AG04450 (cell line): Measurements from ENCODE around the gene CDK11B. TPM values are rescaled to one million over a fixed set of nuclear protein-coding genes. Genes with fewer than 3 reads are reported as not detected.

Experiments
- CTCF ChIA-PET: fragments of 300-600, 350-600 bp; formaldehyde crosslinking; extraction: SDS; loops from one replicate; lab custom pipeline; 2022; ENCODE audit warnings: antibody characterized with exemption, inconsistent platforms; lab: Charles Lee
- POLR2A ChIA-PET: fragments of 350-600 bp; formaldehyde crosslinking; extraction: SDS; loops from one replicate; lab custom pipeline; 2021; ENCODE audit warnings: antibody characterized with exemption, inconsistent platforms; lab: Yijun Ruan, JAX
- DNase-seq: peaks from one replicate; pipeline ENCODE4 v3.0.0-alpha.2; 2011; ENCODE audit warnings: low read depth, low spot score
- H3K27ac ChIP-seq: one replicate; pipeline ENCODE4 v1.5.1; 2012; ENCODE audit warnings: low read depth, low read length, control low read depth
- H3K27me3 ChIP-seq: one replicate; pipeline ENCODE4 v1.6.0; 2012; ENCODE audit warnings: low read length; ENCODE audit not compliant: control insufficient read depth, insufficient read depth
- H3K4me3 ChIP-seq: 2 replicates; pipeline ENCODE4 v1.5.1; 2011; ENCODE audit warnings: mild to moderate bottlenecking, low read depth, low read length, control low read depth
- H3K9me3 ChIP-seq: 2 replicates; pipeline ENCODE4 v1.5.1; 2012; ENCODE audit warnings: low read length; ENCODE audit not compliant: control insufficient read depth, insufficient read depth
- polyA plus RNA-seq: library from polyadenylated mRNA; depleted of rRNA; stranded (reverse); fragments of >200 nt; gene quantifications from 2 replicates; pipeline ENCODE4 v1.2.3, GENCODE V29; 2011
- TF ChIP-seq, protein P1 (sequence below): IDR thresholded peaks from 2 replicates; pipeline ENCODE4 v1.5.1; 2011; ENCODE audit warnings: low read depth, low read length, control low read depth, inconsistent platforms

Gene CDK11B
- polyA plus RNA-seq, 1 experiment: 6.7 TPM

DNA sequence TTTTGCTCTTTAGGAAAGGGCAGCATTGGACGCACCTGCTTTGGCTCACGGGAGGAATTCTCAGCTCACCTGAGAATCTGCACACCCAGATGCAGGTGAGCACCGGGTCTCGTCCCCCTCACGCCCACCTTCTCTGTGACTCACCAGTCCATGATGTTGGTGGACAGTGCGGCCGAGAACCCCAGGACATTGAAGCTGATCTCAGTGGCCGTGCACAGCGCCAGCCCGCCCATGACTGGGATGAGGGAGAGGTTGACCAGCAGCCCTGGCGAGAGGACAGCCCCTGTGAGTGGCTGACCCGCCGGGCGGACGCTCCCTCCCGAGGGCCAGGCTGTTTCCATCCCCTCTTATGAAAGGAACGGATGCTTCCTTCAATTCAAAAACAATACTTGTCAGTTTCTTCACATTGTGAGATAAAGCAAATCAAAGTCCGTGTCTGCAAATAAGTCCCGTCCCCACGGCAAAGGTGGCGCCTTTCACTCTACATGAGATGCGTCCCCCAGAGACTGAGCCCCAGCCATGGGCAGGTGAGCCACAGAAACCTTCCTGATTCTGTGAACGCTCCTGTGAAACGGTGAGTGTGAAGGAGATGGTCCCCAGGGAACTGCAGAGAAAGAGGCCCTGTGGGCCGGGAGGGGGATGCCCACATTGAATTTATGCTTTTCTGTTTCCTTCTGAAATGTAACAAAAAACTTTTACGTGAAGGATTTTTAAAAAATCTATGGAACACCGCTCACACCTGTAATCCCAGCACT lies 12.7 kb upstream of the CDK11B start:
- H3K27me3 ChIP-seq: no peaks in the 10 kb centered on the region
- H3K27ac ChIP-seq: no peak overlapping the region
- CTCF ChIA-PET: no interaction called here
- H3K4me3 ChIP-seq: no peak overlapping the region
- H3K9me3 ChIP-seq: no peaks in the 10 kb centered on the region
- TF ChIP-seq, protein P1, sequence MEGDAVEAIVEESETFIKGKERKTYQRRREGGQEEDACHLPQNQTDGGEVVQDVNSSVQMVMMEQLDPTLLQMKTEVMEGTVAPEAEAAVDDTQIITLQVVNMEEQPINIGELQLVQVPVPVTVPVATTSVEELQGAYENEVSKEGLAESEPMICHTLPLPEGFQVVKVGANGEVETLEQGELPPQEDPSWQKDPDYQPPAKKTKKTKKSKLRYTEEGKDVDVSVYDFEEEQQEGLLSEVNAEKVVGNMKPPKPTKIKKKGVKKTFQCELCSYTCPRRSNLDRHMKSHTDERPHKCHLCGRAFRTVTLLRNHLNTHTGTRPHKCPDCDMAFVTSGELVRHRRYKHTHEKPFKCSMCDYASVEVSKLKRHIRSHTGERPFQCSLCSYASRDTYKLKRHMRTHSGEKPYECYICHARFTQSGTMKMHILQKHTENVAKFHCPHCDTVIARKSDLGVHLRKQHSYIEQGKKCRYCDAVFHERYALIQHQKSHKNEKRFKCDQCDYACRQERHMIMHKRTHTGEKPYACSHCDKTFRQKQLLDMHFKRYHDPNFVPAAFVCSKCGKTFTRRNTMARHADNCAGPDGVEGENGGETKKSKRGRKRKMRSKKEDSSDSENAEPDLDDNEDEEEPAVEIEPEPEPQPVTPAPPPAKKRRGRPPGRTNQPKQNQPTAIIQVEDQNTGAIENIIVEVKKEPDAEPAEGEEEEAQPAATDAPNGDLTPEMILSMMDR: no peak
- DNase-seq: no peak
- POLR2A ChIA-PET: no interaction called here

DNA sequence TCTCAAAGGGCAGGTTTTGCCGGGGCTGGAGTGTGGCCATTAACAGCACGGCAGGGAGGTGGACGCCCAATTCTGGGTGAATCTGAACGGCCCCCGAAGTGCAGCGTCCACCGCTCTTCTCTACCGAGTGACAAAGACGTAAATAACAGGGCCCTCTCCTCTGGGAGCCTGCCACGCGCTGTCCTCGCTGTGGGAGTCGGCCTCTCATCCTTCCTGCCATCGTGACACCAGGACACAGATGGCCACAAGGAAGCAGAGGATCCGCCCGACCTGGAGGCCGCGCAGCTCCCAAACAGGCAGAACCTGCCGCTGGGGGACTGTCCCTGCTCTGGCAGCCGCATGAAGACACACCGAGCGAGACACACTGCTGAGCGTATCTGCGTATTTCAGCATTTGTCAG lies 12.1 kb upstream of the CDK11B start:
- TF ChIP-seq, protein P1: no peak
- POLR2A ChIA-PET: interaction anchor here (0.8 kb wide), 1 partner anchor 13 kb away, joined by 3 read pairs; no protein-coding TSS in a partner anchor
- CTCF ChIA-PET: no interaction called here
- no peak for DNase-seq
- Histone ChIP-seq H3K4me3 (no peak overlapping the region), H3K9me3 (no peaks in the 10 kb centered on the region), H3K27ac (no peak overlapping the region), H3K27me3 (no peaks in the 10 kb centered on the region)

DNA sequence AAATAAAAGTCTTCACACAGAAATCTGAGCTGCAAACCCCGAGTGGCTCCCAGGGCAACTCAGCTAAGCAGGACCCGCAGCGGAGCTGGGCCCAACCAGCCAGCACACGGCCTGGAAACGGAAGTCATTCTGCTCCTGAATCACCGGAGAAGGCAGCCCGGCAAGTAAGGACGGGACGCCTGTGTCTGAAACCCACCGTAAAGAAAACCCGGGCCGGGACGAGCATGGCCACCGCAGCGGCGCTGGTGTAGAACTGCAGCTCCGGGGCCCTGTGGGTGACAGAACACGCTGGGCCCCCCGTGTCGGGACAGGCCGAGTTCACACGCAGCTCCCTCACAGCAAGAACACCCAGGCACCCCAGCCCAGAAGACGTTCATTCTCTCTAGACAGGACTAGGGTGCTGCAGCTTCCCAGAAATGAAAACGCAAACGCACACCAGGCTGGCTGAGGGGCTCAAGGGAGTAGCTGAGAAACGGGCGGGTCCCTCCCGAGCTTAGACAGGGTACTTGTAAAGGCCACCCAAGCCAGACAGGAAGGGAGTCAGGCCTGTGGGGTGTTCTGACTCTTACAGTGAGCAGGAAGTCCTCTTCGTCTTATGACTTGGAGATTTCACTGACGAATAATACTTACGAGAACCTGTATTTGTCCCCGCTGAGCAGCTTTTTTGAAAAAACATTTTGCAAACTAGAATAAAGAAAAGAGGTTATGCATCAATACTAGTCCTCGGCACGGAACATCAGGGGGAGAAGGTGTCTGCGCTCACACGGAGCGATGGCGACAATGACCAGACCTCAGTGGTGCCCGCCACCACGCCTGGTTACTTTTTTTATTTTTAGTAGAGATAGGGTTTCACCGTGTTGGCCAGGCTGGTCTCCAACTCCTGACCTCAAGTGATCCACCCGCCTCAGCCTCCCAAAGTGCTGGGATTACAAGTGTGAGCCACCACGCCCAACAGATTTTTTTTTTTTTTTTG lies 10.9 kb upstream of the CDK11B start:
- H3K27me3 ChIP-seq: no peaks in the 10 kb centered on the region
- POLR2A ChIA-PET: interaction anchor here (0.7 to 0.8 kb wide), 2 partner anchors 10 to 14 kb away, joined by 3 read pairs; no protein-coding TSS in a partner anchor
- H3K27ac ChIP-seq: no peak overlapping the region
- H3K4me3 ChIP-seq: no peak overlapping the region
- no peaks in the 10 kb centered on the region for H3K9me3 ChIP-seq
- DNase-seq: no peak
- TF ChIP-seq, protein P1: no peak
- CTCF ChIA-PET: no interaction called here

DNA sequence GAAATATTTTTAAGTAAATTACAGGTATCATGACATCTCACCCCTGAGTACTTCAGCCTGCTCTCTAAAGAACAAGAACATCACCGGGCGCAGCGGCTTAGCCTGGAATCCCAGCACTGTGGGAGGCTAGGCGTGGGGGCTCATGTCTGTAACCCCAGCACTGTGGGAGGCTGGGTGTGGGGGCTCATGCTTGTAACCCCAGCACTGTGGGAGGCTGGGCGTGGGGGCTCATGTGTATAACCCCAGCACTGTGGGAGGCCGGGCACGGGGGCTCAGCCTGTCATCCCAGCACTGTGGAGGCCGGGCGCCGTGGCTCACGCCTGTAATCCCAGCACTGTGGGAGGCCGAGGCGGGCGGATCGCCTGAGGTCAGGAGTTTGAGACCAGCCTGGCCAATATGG lies 7.7 kb upstream of the CDK11B start:
- CTCF ChIA-PET: interaction anchor here (1.6 kb wide), 1 partner anchor 12 kb away, joined by 5 read pairs; no protein-coding TSS in a partner anchor

More for the DNA sequence above, 7.7 kb upstream of the CDK11B start:
- no peak overlapping the region for H3K27ac ChIP-seq
- no peaks in the 10 kb centered on the region for H3K9me3 ChIP-seq
- POLR2A ChIA-PET: no interaction called here
- no peak for DNase-seq
- TF ChIP-seq, protein P1: no peak
- H3K4me3 ChIP-seq: no peak overlapping the region
- no peaks in the 10 kb centered on the region for H3K27me3 ChIP-seq
